WTC11 (cell line): ENCODE measurements around the gene PSME2. TPM values are rescaled to one million over a fixed set of nuclear protein-coding genes. Genes with fewer than 3 reads are reported as not detected.

ENCODE experiments used
- ATAC-seq: fragments of 200-7000 bp; cut with Tn5 transposase; 2 replicates; pipeline ENCODE4 v1.10.0; 2021; ENCODE audit warnings: mild to moderate bottlenecking, moderate library complexity
- CTCF ChIA-PET: fragments of 300-600 bp; sonication (Branson Sonifier 250); formaldehyde crosslinking; loops from one replicate; lab custom pipeline; 2021; ENCODE audit warnings: antibody characterized with exemption; lab: Charles Lee
- POLR2A ChIA-PET: fragments of 350-600 bp; sonication (Branson Sonifier 250); formaldehyde crosslinking; loops from one replicate; lab custom pipeline; 2021; ENCODE audit warnings: antibody characterized with exemption; lab: Charles Lee
- DNase-seq: peaks from one replicate; pipeline ENCODE4 v3.0.0; 2021; ENCODE audit warnings: low spot score
- H3K27ac Mint-ChIP-seq: 2 replicates; pipeline ENCODE4 v1.8.0; 2021; ENCODE audit warnings: mixed read lengths
- H3K27me3 Mint-ChIP-seq: 2 replicates; pipeline ENCODE4 v1.8.0; 2021; ENCODE audit warnings: low read depth, mild to moderate bottlenecking, moderate library complexity, mixed read lengths
- H3K36me3 Mint-ChIP-seq: 2 replicates; pipeline ENCODE4 v1.8.0; 2021; ENCODE audit warnings: mixed read lengths
- H3K4me1 Mint-ChIP-seq: 2 replicates; pipeline ENCODE4 v1.8.0; 2022; ENCODE audit warnings: mixed read lengths
- H3K4me3 Mint-ChIP-seq: 2 replicates; pipeline ENCODE4 v1.8.0; 2021; ENCODE audit warnings: mild to moderate bottlenecking, moderate library complexity, mixed read lengths
- H3K9me3 Mint-ChIP-seq: 2 replicates; pipeline ENCODE4 v1.8.0; 2021; ENCODE audit warnings: mixed read lengths
- CBFB ChIP-seq: sonication (generic); formaldehyde crosslinking; IDR thresholded peaks from 2 replicates; pipeline ENCODE4 v1.8.1; 2022; ENCODE audit warnings: mild to moderate bottlenecking, low read depth, missing genetic modification reagents
- EMX1 ChIP-seq: fragments of 250-450 bp; sonication (Bioruptor Pico); IDR thresholded peaks from 2 replicates; pipeline ENCODE4 v1.8.0; 2021; ENCODE audit warnings: mild to moderate bottlenecking
- ETV6 ChIP-seq: sonication (generic); formaldehyde crosslinking; IDR thresholded peaks from 2 replicates; pipeline ENCODE4 v1.8.1; 2022; ENCODE audit warnings: mild to moderate bottlenecking, missing genetic modification reagents
- FOXJ3 ChIP-seq: sonication (generic); formaldehyde crosslinking; IDR thresholded peaks from 2 replicates; pipeline ENCODE4 v1.9.0; 2021; ENCODE audit warnings: missing genetic modification reagents, mild to moderate bottlenecking, borderline replicate concordance
- GTF2I ChIP-seq: fragments of 250-450 bp; sonication (Bioruptor Pico); conservative IDR thresholded peaks from 2 replicates; pipeline ENCODE4 v1.4.0; 2021; ENCODE audit warnings: mild to moderate bottlenecking
- HMGA2 ChIP-seq: fragments of 250-450 bp; sonication (Bioruptor Pico); IDR thresholded peaks from 2 replicates; pipeline ENCODE4 v1.4.0; 2021; ENCODE audit warnings: mild to moderate bottlenecking, moderate library complexity
- JUN ChIP-seq: sonication (generic); formaldehyde crosslinking; IDR thresholded peaks from 2 replicates; pipeline ENCODE4 v1.8.0; 2023; ENCODE audit warnings: mild to moderate bottlenecking, missing genetic modification reagents
- KAT7 ChIP-seq: sonication (generic); formaldehyde crosslinking; IDR thresholded peaks from 2 replicates; pipeline ENCODE4 v1.8.1; 2023; ENCODE audit warnings: missing genetic modification reagents, mild to moderate bottlenecking, borderline replicate concordance
- NFATC4 ChIP-seq: fragments of 250-450 bp; sonication (Bioruptor Pico); IDR thresholded peaks from 2 replicates; pipeline ENCODE4 v1.9.0; 2021; ENCODE audit warnings: mild to moderate bottlenecking
- RORB ChIP-seq: fragments of 250-450 bp; sonication (Bioruptor Pico); IDR thresholded peaks from 2 replicates; pipeline ENCODE4 v1.9.0; 2021; ENCODE audit warnings: mild to moderate bottlenecking
- ZNF138 ChIP-seq: sonication (generic); formaldehyde crosslinking; conservative IDR thresholded peaks from 2 replicates; pipeline ENCODE4 v1.8.1; 2022; ENCODE audit warnings: mild to moderate bottlenecking, moderate library complexity, missing genetic modification reagents
- ZNF317 ChIP-seq: sonication (generic); formaldehyde crosslinking; IDR thresholded peaks from 2 replicates; pipeline ENCODE4 v1.8.1; 2023; ENCODE audit warnings: low read depth, mild to moderate bottlenecking, moderate library complexity, missing genetic modification reagents, borderline replicate concordance
- total RNA-seq: library from RNA; stranded (reverse); gene quantifications from 3 replicates; pipeline ENCODE4 v1.2.3, GENCODE V29; 2021
- TF ChIP-seq, protein P1 (sequence below): sonication (generic); formaldehyde crosslinking; IDR thresholded peaks from 2 replicates; pipeline ENCODE4 v1.8.0; 2023; ENCODE audit warnings: missing genetic modification reagents, mild to moderate bottlenecking, borderline replicate concordance
- TF ChIP-seq, protein P2 (sequence below): sonication (generic); formaldehyde crosslinking; IDR thresholded peaks from 2 replicates; pipeline ENCODE4 v1.8.1; 2023; ENCODE audit warnings: mild to moderate bottlenecking, missing genetic modification reagents
- TF ChIP-seq, protein P3 (sequence below): fragments of 250-450 bp; sonication (Bioruptor Pico); IDR thresholded peaks from 2 replicates; pipeline ENCODE4 v1.9.0; 2021; ENCODE audit warnings: moderate library complexity, mild to moderate bottlenecking, inconsistent platforms, borderline replicate concordance
- TF ChIP-seq, protein P4 (sequence below): sonication (generic); formaldehyde crosslinking; IDR thresholded peaks from 2 replicates; pipeline ENCODE4 v1.8.0; 2022; ENCODE audit warnings: mild to moderate bottlenecking, missing genetic modification reagents
- TF ChIP-seq, protein P5 (sequence below): sonication (generic); formaldehyde crosslinking; IDR thresholded peaks from 2 replicates; pipeline ENCODE4 v1.8.0; 2022; ENCODE audit warnings: mild to moderate bottlenecking, missing genetic modification reagents
- TF ChIP-seq, protein P6 (sequence below): fragments of 250-450 bp; sonication (Bioruptor Pico); conservative IDR thresholded peaks from 2 replicates; pipeline ENCODE4 v1.9.0; 2021; ENCODE audit warnings: mild to moderate bottlenecking
- TF ChIP-seq, protein P7 (sequence below): sonication (generic); formaldehyde crosslinking; IDR thresholded peaks from 2 replicates; pipeline ENCODE4 v1.8.1; 2022; ENCODE audit warnings: mild to moderate bottlenecking, missing genetic modification reagents, moderate library complexity, borderline replicate concordance

PSME2 gene
- total RNA-seq, 1 experiment from 2014 or later, result 103 TPM

DNA sequence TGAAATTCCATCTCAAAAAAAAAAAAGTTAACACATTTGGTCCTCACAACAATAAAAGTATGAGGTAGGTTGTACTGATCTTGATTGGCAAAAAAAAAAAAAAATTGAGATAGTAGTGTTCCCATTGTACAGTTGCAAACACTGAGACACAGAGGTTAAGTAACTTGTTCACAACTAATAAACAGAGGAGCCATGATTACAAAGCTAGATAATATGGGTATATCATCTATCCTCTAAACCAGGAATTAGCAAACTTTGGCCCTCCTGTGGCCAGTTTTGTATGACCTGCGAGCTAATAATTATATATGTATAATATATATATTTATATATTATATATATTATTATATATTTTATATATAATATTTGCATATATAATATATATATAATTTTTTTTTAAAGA is 12.7 kb downstream of the PSME2 start:
- no peaks in the 10 kb centered on the region for H3K9me3 Mint-ChIP-seq
- H3K4me1 Mint-ChIP-seq, result peaks cover 23% of the 10 kb centered on the region
- H3K27ac Mint-ChIP-seq, result no peak overlapping the region
- no peak for ATAC-seq
- H3K27me3 Mint-ChIP-seq, result no peaks in the 10 kb centered on the region; the same call in 1 of the 2 replicates
- peaks cover 14% of the 10 kb centered on the region for H3K36me3 Mint-ChIP-seq
- ChIA-PET POLR2A (no interaction called here), CTCF (interaction anchor here (0.7 to 3.1 kb wide), 4 partner anchors 18 to 27 kb away, joined by 3 to 10 read pairs (median 6); partner anchors contain the start of genes DCAF11, IRF9 and NRL)
- TF ChIP-seq, protein P1, sequence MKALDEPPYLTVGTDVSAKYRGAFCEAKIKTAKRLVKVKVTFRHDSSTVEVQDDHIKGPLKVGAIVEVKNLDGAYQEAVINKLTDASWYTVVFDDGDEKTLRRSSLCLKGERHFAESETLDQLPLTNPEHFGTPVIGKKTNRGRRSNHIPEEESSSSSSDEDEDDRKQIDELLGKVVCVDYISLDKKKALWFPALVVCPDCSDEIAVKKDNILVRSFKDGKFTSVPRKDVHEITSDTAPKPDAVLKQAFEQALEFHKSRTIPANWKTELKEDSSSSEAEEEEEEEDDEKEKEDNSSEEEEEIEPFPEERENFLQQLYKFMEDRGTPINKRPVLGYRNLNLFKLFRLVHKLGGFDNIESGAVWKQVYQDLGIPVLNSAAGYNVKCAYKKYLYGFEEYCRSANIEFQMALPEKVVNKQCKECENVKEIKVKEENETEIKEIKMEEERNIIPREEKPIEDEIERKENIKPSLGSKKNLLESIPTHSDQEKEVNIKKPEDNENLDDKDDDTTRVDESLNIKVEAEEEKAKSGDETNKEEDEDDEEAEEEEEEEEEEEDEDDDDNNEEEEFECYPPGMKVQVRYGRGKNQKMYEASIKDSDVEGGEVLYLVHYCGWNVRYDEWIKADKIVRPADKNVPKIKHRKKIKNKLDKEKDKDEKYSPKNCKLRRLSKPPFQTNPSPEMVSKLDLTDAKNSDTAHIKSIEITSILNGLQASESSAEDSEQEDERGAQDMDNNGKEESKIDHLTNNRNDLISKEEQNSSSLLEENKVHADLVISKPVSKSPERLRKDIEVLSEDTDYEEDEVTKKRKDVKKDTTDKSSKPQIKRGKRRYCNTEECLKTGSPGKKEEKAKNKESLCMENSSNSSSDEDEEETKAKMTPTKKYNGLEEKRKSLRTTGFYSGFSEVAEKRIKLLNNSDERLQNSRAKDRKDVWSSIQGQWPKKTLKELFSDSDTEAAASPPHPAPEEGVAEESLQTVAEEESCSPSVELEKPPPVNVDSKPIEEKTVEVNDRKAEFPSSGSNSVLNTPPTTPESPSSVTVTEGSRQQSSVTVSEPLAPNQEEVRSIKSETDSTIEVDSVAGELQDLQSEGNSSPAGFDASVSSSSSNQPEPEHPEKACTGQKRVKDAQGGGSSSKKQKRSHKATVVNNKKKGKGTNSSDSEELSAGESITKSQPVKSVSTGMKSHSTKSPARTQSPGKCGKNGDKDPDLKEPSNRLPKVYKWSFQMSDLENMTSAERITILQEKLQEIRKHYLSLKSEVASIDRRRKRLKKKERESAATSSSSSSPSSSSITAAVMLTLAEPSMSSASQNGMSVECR (CRISPR knock-in tag), result no peak
- TF ChIP-seq ETV6 (no peak), HMGA2 (CRISPR knock-in tag) (peak; percentile 65; the same call in 1 of the 2 replicates), EMX1 (CRISPR knock-in tag) (no peak)
- no peak for DNase-seq
- H3K4me3 Mint-ChIP-seq, result no peak overlapping the region

DNA sequence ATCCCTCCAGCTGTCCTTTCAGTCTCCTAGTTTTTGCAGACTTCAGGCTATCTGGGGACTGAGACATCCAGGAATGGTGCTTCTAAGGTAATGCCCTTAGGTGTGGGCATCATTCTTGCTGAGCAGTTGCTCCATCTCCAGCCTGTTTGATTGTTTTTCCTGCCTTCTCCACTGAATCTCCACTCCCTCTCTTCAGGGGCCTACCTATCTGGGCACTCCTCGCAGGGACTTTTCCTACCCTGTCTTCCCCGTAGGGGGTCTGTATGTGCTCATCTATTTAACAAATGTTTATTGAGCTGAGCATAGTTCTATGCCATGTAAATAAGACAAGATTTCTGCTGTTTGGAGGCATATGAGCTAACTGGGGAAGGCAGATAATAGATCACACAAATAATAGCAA is 13.4 kb downstream of the PSME2 start:
- no peak for TF ChIP-seq ZNF317 (CRISPR knock-in tag)
- TF ChIP-seq, protein P2, sequence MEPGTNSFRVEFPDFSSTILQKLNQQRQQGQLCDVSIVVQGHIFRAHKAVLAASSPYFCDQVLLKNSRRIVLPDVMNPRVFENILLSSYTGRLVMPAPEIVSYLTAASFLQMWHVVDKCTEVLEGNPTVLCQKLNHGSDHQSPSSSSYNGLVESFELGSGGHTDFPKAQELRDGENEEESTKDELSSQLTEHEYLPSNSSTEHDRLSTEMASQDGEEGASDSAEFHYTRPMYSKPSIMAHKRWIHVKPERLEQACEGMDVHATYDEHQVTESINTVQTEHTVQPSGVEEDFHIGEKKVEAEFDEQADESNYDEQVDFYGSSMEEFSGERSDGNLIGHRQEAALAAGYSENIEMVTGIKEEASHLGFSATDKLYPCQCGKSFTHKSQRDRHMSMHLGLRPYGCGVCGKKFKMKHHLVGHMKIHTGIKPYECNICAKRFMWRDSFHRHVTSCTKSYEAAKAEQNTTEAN (CRISPR knock-in tag), result no peak
- TF ChIP-seq NFATC4 (CRISPR knock-in tag), result no peak
- TF ChIP-seq JUN (CRISPR knock-in tag), result no peak
- TF ChIP-seq CBFB, result no peak
- TF ChIP-seq FOXJ3 (CRISPR knock-in tag), result no peak
- TF ChIP-seq, protein P3, sequence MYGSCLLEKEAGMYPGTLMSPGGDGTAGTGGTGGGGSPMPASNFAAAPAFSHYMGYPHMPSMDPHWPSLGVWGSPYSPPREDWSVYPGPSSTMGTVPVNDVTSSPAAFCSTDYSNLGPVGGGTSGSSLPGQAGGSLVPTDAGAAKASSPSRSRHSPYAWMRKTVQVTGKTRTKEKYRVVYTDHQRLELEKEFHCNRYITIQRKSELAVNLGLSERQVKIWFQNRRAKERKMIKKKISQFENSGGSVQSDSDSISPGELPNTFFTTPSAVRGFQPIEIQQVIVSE, result no peak
- no peak for TF ChIP-seq KAT7 (CRISPR knock-in tag)
- no peak for TF ChIP-seq RORB
- TF ChIP-seq, protein P4, sequence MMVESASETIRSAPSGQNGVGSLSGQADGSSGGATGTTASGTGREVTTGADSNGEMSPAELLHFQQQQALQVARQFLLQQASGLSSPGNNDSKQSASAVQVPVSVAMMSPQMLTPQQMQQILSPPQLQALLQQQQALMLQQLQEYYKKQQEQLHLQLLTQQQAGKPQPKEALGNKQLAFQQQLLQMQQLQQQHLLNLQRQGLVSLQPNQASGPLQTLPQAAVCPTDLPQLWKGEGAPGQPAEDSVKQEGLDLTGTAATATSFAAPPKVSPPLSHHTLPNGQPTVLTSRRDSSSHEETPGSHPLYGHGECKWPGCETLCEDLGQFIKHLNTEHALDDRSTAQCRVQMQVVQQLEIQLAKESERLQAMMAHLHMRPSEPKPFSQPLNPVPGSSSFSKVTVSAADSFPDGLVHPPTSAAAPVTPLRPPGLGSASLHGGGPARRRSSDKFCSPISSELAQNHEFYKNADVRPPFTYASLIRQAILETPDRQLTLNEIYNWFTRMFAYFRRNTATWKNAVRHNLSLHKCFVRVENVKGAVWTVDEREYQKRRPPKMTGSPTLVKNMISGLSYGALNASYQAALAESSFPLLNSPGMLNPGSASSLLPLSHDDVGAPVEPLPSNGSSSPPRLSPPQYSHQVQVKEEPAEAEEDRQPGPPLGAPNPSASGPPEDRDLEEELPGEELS, result no peak
- TF ChIP-seq, protein P5, sequence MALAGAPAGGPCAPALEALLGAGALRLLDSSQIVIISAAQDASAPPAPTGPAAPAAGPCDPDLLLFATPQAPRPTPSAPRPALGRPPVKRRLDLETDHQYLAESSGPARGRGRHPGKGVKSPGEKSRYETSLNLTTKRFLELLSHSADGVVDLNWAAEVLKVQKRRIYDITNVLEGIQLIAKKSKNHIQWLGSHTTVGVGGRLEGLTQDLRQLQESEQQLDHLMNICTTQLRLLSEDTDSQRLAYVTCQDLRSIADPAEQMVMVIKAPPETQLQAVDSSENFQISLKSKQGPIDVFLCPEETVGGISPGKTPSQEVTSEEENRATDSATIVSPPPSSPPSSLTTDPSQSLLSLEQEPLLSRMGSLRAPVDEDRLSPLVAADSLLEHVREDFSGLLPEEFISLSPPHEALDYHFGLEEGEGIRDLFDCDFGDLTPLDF (CRISPR knock-in tag), result no peak
- TF ChIP-seq, protein P6, sequence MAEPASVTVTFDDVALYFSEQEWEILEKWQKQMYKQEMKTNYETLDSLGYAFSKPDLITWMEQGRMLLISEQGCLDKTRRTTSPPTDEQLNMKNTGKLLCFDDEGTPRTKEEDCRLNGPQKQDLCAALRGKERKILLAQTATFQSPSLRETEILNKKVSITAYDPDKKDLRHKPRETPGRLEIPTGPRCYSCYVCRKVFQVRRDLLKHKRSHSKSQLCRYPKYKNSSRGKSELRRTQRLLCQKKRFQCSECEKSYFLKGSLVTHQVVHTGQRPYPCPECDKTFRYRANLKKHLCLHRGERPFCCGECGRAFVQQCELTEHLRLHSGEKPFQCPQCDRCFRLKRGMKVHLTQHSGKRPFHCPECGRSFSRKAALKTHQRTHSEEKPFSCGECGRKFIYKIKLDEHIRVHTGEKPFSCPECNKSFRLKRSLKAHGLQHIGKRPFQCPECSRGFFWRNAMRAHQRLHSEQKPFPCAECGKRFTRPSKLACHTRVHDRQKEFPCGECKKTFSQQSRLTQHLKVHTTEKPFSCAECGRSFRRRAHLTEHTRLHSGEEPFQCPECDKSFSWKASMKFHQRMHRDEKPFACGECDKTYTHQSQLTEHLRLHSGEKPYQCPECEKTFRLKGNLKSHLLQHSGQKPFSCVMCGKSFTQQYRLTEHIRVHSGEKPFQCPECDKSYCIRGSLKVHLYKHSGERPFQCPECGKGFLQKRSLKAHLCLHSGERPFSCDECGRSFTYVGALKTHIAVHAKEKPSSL (CRISPR knock-in tag), result no peak
- TF ChIP-seq GTF2I (CRISPR knock-in tag), result no peak
- TF ChIP-seq ZNF138 (CRISPR knock-in tag), result no peak
- TF ChIP-seq, protein P7, sequence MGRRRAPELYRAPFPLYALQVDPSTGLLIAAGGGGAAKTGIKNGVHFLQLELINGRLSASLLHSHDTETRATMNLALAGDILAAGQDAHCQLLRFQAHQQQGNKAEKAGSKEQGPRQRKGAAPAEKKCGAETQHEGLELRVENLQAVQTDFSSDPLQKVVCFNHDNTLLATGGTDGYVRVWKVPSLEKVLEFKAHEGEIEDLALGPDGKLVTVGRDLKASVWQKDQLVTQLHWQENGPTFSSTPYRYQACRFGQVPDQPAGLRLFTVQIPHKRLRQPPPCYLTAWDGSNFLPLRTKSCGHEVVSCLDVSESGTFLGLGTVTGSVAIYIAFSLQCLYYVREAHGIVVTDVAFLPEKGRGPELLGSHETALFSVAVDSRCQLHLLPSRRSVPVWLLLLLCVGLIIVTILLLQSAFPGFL, result no peak
- TF ChIP-seq, all 79 proteins: peak for 0
- CTCF ChIA-PET, result interaction anchor here (1.5 to 3.1 kb wide), 3 partner anchors 19 to 28 kb away, joined by 6 to 10 read pairs (median 7); partner anchors contain the start of genes DCAF11, IRF9 and NRL
- no peak overlapping the region for H3K27ac Mint-ChIP-seq
- H3K27me3 Mint-ChIP-seq, result no peaks in the 10 kb centered on the region; the same call in 1 of the 2 replicates
- ATAC-seq (no peak), DNase-seq (no peak)
- H3K4me1 Mint-ChIP-seq, result peaks cover 23% of the 10 kb centered on the region
- no peak overlapping the region for H3K4me3 Mint-ChIP-seq
- POLR2A ChIA-PET, result interaction anchor here (0.6 kb wide), 1 partner anchor 31 kb away, joined by 3 read pairs; no protein-coding TSS in a partner anchor
- H3K9me3 Mint-ChIP-seq, result no peaks in the 10 kb centered on the region
- peaks cover 7% of the 10 kb centered on the region; the same call in 1 of the 2 replicates for H3K36me3 Mint-ChIP-seq
